Inflammatory macrophage treated with lipopolysaccharide for 1 hour (primary cell): Measurements from ENCODE around the gene A4GNT.
"Not testable (repeated sequence)": the region's sequence is repeated elsewhere in the genome, so short reads cannot be mapped to it uniquely, and the experiment has no call there.

Experiments used
- DNase-seq, 2 donors: peaks; one replicate each; pipeline ENCODE4 v3.0.0-alpha.2; 2020 to 2022

The A4GNT gene

DNA sequence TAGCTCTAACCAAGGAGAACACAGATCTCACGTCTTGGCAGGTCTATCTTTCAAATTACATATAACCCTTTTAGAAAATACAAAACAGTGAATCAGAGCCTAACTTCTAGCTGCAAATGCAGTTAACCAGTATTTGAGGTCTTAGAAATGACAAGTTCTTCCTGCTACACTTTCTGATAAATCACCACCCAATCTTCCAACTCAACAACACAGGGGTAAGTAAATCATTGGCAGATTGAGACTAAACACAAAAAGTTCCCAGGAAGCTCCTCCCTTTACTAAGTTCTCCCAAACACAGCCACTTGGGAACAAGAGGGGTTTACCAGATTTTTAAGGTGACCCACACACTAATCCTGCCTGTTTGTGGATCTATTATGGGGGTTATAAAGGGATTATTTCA is at the start of gene A4GNT:
A4GNT (minus strand) TSS at position 152 of the 400 bp plus-strand sequence. CDS start 1,134 bp downstream, outside the sequence.
- DNase-seq, result no peak

DNA sequence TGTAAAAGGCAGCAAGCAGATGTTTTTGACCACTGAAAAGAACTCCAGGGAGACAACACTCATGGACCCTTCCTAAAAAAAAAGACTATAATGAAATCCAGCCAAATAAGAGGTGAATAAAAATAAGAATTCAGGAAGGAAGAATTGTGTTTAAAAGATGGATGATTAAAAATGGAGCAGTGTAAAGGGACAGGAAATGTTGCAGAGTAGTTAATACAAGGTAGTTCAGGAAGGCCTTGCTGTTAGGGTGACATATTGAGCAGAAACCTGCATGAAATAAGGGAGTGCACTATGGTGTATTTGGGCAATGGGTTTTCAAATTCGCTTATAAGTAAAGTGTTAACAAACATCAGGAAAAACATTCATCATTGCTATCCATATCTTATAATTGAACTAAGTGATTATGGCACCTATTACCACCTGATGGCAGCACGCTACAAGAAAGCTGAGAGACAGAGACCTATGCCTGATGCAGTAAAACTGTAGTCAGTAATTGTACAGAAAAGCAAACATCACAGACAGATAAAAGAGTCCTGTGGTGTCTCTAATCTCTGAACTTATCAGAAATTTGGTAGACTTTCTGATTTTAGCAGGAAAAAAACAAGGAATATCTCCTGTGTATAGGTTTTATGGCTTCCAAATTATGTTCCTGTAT is 48.3 kb upstream of the A4GNT start:
- peak; percentile 19 to 35 for DNase-seq

DNA sequence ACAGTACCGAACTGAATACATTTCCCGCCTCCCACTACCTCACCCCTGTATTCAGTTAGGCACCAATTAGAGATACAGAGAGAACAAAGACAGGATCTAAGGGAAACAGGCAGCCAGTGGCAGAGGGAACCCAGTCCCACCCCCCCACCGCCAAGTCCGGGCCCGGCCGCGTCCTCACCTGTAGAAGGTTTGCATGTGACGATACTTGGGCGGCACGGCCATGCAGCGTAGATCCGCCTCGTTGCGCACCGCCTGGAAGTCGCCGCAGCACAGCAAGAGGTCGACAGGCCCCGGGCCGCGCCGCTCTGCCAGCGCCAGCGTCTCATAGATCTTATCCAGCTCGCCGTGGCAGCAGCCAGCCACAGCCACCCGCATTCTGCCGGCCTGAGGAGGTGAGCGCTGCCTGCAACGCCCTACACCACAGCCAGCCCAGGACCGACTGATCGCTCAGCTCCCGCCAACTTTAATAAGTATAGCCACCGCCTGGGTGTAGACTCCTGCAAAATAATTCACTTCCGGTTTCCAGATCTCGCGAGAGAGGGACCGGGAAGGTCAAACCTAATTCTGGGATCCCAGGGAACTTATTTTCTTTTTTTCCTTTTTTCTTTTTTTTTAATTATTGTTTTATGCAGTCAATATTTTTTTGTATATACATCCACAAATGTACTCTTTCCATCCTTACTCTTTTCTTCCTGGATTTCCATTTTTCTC is 42.4 kb upstream of the A4GNT start, which contains the start of gene DBR1:
DBR1 (minus strand) TSS at position 501 of the 711 bp plus-strand sequence; CDS start at position 375, 126 bp downstream.
- peak; percentile 77 to 88 for DNase-seq

DNA sequence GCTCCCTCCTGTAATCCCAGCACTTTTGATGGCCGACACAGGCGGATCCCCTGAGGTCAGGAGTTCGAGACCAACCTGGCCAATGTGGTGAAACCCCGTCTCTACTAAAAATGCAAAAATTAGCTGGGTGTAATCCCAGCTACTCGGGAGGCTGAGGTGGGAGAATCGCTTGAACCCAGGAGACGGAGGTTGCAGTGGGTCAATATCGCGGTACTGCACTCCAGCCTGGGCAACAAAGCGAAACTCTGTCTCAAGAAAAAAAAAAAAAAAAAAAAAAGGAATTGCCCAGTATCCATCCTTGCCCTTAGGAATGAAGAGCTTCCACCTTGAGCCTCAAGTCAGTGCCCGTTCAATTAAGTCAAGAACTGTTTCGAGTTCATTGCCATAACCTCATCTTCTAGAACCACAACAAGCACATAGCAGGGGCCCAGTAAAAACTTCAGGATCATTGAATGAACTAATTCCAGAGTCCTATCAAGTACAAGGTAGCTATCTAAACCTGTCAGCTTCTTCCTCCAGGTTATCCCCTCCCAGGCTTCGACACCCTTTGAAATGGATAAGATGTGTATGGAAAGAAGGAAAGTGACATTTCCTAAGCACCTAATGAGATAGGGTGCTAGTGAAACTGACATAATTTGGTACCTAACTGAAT is 41.7 kb upstream of the A4GNT start:
- DNase-seq, result peak in 1 of 2 donors; percentile 12

DNA sequence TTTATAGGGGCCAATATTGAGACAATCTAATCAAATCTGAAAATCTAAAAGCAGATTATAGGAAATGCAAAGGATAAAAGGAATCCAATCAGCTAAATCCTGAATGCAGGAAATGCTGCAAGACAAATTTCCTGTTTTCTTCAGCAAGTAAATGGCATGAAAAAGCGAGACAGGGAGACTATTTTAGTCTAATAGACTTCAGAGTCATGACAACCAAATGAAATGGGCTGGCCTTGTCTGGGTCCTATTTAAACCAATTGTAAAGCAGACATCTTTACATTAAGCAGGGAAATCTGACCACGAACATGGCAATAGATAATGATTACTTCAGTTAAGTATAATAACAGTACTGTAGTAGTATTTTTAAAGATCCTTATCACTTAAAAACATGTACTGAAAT is 40.4 kb upstream of the A4GNT start:
- no peak for DNase-seq

DNA sequence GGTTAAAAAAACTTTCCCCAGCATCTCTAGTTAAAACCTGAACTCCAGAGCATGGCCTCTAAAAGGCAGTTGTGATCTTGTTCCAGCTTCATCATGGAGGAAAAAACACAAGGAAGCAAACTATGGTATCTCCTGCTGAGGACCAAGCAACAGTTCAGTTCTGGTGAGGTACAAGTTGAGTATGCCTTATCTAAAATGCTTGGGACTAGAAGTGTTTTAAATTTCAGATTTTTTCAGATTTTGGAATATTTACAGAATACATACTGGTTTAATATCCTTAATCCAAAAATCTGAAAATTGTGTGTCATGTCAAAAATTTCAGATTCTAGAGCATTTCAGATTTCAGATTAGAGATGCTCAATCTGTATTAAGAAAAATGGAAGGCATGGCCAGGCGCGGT is 32.9 kb upstream of the A4GNT start:
- DNase-seq, result no peak

DNA sequence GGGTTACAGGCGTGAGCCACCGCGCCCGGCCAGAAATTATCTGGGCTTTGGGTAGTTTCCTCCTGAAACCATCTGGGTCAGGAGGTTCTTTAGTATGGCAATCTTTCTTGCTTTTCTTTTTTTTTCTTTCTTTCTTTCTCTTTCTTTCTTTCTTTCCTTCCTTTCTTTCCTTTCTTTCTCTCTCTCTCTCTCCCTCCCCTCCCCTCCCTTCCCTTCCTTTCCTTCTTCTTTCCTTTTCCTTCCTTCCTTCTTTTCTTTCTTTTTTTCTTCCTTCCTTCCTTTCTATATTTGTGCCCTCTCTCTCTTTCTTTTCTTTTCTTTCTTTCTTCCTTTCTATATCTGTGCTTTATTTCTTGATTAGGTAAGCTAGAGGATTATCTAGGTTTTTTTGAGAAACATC is 25.6 kb upstream of the A4GNT start:
- no peak for DNase-seq

DNA sequence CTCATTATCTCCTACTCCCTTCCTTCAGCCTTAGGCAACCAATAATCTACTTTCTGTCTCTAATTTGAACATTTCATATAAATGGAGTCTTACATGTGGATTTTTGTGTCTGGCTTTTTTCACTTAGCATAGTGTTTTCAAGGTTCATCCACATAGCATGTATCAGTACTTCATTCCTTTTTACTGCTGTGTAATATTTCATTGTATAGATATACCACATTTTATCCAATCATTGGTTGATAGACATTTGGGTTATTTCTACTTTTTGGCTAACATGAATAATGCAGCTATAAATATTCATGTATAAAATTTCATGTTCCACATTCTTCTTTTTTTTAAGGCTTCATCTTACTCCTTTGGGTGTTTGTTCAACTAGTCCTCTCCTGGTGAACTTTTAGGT is 22.3 kb upstream of the A4GNT start:
- no peak for DNase-seq

DNA sequence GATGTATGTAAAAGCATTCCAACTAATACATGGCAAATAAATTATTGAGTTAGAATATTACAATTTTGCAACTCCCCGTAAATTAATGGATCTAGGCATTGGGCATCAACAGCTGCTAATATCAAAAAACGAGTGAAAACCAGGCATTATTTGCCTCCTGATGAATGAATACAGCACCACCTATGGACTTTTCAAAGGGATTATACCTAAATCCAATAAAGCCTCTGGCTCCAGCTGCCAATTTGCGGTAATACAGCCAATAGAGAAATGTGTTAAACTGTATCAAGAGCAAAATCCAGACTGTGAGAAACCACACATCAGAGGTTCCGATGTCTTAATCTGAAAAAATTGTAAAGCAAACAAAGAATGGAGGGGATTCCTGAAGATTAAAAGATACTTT is 16.3 kb upstream of the A4GNT start:
- peak in 1 of 2 donors; percentile 33 for DNase-seq

DNA sequence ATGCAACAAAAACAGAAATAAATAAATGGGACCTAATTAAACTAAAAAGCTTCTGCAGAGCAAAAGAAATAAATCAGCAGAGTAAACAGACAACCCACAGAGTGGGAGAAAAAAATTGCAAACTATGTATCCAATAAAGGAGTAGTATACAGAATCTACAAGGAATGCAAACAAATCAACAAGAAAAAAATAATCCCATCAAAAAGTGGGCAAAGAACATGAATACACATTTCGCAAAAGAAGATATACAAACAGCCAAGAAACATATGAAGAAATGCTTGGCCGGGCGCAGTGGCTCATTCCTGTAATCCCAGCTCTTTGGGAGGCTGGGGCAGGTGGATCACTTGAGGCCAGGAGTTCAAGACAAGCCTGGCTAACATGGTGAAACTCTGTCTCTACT is 10.0 kb upstream of the A4GNT start:
- DNase-seq, result not testable (repeated sequence)

DNA sequence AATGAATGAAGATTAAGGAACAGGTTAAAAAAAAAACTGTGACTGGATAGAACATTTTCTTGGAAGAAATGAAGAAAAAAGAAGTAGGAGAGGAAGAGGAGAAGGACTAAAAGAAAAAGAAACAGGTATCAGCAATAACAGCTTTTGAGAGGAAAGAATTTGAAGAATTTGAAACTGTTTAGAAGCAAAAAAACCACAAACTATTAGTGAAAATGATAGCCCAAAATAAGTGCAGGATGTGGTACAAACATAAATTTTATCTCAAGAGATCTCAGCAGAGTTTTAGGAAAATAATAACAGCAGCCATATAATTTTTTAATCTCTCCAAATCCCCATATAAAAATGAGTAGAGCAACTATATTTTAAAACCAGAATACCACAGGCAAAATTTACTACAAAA is 8.8 kb upstream of the A4GNT start:
- no peak for DNase-seq

DNA sequence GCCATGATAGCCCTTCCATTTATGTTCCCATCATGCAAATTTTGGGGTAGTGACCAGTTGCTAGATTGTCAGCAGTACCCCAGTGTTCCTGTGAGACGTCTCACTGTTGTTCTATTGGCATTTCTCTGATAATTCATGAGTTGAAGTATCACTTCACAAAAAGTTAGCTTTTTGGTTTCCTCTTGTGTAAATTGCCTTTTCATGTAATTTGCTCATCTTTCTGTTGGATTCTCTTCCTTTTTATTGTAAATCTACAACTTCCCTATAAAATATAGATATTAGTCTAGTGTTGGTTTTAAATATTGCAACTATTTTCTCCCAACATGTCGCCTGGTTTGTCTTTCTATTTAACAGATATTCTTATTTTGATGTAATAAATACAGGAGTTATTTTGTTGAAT is 7.5 kb upstream of the A4GNT start:
- peak in 1 of 2 donors; percentile 40 for DNase-seq

DNA sequence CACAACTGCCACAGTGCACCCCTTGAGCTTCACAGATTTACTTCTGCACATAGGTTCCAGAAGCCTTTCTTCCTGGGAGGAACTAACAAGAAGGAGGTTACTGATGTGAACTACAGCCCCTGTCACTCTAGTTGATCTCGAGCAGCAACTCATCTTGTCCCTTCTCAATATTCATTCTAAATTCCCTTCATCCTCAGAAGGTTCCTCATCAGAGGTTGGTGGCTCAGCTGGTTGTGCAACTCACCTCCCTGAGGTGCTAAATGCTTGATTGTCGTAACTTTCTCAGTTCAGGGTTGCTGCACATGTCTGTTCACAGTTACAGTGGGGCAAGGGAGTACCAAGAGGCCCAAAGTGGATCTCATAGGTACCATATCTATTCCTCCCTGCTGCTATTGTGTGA is 5.7 kb upstream of the A4GNT start:
- no peak for DNase-seq

DNA sequence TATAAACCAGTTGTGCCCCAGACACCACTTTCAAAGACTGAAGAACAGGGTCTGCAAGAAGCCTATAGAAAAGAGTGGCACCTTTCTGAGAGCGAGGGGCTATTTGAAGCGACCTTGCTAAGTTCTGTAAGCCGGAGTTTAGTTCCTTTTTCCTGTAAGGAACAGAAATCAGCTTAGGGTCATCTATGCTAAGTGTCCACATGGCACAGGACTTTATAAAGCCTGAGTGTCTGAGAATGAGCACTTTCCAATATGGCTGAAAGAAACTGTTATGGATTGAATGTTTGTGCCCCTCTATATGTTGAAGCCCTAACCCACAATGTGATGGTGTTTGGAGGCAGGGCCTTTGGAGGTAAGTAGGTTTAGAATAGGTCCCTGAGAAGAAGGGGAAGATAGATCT is 4.0 kb upstream of the A4GNT start:
- DNase-seq, result peak in 1 of 2 donors; percentile 51

DNA sequence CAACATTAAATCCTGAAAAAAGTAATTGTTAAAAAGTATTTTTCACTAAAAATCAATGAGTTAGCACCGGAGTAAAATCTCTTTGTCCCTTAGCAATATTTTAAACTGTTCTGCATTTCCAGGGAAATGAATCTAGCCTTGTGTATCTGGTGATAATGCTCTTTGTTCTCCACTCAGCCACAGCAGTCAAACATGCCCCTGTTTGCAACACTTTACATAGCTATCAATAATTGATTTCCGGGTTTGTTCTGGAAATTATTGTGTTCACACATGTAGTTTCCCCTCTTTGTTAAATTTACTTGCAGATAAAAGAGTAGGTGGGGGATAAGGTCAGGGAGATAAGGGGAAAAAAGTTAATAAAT is 3.6 kb upstream of the A4GNT start:
- no peak for DNase-seq

DNA sequence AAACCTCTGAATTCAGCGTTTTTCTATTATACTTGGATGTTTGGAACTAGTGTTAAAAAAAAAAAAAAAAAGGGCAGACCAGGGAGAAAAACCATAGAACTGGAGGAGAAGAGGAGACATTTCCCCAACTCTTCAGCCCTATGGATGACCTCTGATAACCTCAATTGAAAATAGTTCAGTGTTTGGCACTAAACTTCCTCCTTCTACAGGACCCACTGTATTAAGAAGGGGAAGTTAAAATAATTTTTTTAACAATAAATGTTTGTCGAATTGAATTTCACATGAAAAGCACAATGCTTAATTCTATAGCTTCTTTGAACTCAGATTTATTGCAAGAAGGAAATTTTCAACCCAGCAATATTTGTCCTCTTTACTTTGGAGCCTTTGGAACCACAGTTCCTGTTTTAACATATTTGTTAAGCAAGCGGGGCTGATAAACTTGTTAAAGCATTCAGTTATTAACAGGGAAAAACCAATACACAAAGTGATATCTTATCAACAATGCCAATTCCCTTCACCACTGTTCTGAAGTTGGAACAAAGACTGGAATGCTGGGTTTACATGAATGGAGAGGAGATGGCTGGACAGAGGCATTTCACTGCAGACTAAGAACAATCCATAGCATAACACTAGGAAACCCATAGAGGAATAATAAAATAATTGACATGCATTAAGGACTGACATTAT is 3.1 kb upstream of the A4GNT start:
- DNase-seq, result peak; percentile 60 to 64

DNA sequence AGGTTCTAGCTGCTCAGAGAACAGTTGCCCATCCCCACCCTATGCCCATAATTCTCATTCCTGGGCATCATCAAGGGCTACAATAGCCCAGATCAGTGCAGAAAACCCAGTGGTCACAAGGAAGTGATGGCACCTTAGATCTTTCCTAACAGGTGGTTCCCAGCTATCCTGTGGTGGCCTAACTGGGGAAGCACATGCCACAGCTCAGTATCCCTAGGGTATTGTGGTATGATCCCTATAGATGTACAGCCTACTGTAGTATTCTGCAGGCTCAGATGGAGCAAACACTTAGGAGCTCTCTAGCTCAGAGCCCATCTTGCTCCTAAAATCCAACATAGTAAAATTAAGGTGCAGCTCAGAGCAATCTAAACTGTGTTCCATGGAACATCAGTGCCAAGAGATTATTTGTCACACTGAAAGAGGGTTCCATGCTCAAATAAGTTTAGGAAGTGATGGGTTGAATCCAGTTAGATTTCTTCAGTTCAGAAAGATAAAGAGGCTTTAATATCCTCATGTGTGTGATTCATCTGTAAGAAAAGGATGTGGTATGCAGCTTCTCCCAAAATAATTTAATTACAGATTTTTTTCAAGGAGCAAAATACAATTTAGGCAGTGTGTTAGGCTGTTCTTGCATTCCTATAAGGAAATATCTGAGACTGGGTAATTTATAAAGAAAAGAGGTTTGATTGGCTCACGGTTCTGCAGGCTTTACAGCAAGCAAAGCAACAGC is 4.4 kb downstream of the A4GNT start:
- peak in 1 of 2 donors; percentile 49 for DNase-seq

DNA sequence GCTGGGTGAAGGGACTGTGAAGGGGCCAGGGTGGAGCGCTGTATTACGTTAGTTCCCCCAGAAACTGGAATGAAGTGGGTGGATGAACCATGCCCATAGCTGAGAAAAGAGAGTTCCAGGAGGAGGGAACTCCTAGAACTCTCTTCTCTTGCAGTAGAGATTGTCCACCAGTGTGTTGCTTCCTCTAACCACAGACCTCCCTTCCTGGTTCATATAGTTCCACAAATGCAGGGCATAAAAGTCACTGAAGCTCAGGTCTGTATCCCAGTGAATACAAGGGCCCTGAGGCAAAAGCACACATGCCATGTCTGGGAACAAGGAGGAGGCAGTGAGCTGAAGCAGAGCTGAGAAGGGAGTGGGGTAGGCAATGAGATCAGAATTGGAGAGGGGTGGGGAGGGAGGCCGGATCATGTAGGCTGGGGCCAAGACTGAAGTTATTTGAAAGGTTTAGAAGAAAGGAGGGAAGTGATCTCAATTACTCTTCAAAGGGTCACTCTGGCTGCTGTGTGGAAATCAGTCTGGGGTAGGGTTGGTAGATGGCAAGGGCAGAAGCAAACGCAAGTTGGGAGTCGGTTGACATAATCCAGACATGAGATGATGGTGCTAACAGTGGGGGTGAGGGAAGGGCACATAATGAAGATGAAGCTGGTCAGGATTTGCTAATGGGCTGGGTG is 6.5 kb downstream of the A4GNT start:
- peak; percentile 88 to 93 for DNase-seq

DNA sequence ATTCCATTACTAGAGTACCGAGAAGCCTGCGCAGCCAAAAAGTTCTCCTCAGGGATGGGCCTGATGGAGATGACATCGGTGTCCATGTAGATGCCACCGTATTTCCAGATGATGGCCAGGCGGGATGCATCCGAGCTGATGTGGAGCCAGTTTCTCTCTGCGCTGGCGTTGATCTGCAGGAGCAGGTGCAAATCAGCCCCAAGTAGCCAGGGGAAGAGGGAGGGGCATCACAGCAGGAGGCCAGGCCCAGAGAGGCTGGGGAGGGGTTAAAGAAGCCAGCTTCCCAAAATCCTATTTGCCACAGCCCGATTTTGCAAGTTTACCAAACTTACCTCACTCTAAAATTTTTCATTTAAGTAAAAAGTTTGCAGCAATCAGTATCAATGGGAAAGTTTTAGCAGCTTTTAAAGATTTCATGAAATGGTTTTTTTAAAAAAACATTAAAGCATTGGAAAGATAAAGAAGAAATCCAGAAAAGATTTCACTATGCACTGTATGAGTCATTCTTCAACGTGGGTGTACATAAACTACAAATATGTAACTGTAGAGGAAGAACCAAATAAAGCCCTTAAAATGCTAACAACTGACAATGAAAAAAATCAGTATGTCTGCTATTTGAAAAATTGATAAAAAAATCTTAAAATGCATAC is 7.4 kb downstream of the A4GNT start:
- DNase-seq, result peak; percentile 89 to 92

DNA sequence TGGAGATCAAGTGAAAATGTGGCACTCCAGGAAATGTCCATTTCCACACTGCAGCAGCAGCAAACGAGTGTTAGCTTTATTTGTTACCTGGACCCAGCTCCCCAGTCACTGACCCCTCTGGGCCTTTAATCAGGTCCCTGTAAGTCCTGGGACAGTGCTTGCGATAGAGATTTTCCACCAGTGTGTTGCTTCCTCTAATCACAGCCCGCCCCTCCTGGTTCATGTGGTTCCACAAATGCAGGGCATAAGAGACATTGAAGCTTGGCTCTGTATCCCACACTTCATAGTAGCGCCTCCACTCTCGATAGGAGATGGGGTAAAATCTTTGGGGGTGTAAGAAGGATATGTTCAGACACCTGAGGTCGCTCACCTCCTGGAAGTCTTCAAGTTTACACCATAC is 8.0 kb downstream of the A4GNT start:
- DNase-seq, result peak; percentile 53 to 58

DNA sequence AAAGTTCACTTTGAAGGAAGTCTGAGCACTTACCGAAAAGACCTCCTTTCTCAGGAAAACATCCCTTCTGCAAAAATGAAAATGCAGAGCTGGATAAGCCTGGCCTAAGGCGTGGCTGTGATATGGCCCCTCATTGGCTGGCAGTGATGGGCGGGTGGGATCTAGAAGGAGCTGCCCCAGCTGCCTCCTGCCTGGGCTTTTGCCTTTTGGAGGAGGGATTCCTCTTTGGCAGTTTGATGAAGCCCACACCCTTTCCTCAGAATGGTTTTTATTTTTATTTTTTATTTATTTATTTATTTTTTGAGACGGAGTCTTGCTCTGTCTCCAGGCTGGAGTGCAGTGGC is 12.8 kb downstream of the A4GNT start:
- no peak for DNase-seq
